Mesenteric fat pad (tissue), 1 donor: ENCODE data around the gene ATP6V1C2. TPM values are rescaled to one million over a fixed set of nuclear protein-coding genes. Genes with fewer than 3 reads are reported as not detected.
"Not testable (repeated sequence)": the region's sequence is repeated elsewhere in the genome, so short reads cannot be mapped to it uniquely, and the experiment has no call there.

Source experiments
- DNase-seq: peaks from one replicate; pipeline ENCODE4 v3.0.0-alpha.2; 2020; ENCODE audit warnings: low spot score
- total RNA-seq: library from RNA; stranded (reverse); fragmentation: NEBNext Ultra II Directional; extraction: Animal tissue kit (Norgen Biotek cat#: 25700); gene quantifications from one replicate; pipeline ENCODE4 v1.2.1, GENCODE V29; 2021
- donor health status: DM: yes; HTN: yes; CAD: no.

ATP6V1C2 gene
- total RNA-seq, 1 donor from 2014 or later = 1.4 TPM

GRCh38 chr2:10811517-10811916, 90.1 kb downstream of the ATP6V1C2 start:
- DNase-seq = peak; percentile 60

- DNase-seq = peak; percentile 98
Measured at GRCh38 chr2:10812362-10813162, 91.1 kb downstream of the ATP6V1C2 start, which contains the start of gene PDIA6. Gene PDIA6, minus strand, starts transcription at chr2:10812785. Its CDS starts 89 bp downstream, at chr2:10812696.

DNA sequence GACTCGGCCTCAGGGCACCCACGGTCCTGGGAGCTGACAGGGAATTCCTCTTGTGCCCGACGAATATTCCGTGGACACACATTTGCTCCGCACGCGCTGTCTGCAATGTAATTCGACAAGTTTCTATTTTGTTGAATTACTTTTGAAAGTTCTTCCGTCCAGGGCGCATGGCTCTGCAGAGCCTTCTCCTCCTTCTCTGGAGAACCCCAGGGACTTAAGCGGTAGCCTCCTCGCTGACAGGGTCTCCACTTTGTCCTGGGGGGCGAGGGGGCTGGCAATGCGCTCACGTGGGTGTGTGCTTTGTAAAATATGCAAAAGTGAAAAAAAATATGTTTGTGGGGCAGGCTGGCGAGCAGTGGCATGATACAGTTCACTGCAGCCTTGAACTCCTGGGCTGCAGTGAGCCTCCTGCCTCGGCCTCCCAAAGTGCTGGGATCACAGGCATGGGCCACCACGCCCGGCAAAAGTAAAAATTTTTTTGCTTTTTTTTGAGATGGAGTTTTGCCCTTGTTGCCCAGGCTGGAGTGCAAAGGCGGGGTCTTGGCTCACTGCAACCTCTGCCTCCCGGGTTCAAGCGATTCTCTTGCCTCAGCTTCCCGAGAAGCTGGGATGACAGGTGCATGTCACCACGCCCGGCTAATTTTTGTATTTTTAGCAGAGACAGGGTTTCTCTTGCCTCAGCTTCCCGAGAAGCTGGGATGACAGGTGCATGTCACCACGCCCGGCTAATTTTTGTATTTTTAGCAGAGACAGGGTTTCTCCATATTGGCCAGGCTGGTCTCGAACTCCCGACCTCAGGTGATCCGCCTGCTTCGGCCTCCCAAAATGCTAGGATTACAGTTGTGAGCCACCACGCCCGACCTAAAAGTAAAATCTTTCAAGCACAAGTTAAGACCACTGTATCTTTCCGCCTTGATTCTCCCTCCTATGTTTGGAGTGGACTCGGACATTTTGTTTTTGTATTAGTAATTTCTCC, 92.0 kb downstream of the ATP6V1C2 start:
- DNase-seq = peak; percentile 67

- peak; percentile 75 for DNase-seq
Measured at GRCh38 chr2:10814142-10814541, 92.7 kb downstream of the ATP6V1C2 start.

DNA sequence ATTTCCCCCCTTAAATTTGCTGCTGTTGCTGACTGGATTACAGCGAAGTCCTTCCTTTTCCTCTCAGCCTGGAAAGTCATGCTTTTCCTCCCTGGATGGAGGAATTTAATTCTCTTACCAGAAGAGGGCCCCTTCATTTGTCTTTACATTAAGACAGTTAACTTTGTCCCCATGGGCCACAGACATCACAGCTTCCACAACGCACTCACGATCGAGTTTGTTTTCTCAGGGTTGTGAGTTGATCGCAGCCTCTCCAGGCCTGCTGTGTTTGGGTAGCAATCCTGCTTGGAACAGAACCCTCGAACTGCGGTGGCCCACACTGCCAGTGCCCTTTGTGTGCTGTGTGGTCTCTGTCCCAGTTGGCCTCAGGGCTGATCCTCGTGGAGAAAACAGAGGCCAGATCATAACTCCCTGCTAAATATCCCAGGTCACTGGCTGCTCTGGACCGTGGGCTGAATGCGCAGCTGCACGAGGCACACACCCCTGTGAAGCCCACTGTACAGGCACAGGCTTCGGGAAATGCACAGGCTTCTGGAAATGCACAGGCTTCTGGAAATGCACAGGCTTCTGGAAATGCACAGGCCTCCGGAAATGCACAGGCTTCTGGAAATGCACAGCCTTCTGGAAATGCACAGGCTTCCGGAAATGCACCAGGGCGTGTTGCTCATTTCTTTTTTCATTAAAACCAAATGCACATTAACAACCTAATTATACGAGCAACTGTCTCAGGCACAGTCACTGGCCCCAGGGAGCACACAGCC, 93.3 kb downstream of the ATP6V1C2 start:
- DNase-seq = peak; percentile 82

DNA sequence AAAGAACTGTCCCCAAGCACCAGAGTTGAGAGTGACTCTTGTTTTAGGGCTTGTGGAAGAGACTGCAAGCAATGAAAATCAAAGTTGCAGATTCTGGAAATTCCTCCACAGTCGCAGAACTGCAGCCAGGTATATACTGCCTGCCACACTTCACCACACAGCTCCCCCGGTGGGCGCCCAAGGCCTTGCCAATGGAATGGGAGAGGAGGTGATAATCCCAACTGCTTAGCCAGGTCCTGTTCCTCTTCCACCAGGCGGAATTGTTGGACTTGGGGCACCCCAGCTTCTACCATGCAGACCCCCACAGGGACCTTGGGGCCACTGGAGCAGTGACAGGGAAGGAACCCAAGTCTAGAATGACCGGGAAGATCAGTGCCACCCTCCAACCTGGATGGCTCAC, 96.0 kb downstream of the ATP6V1C2 start:
- DNase-seq = peak; percentile 82

GRCh38 chr2:10818305-10818704, 96.9 kb downstream of the ATP6V1C2 start:
- DNase-seq = not testable (repeated sequence)

DNA sequence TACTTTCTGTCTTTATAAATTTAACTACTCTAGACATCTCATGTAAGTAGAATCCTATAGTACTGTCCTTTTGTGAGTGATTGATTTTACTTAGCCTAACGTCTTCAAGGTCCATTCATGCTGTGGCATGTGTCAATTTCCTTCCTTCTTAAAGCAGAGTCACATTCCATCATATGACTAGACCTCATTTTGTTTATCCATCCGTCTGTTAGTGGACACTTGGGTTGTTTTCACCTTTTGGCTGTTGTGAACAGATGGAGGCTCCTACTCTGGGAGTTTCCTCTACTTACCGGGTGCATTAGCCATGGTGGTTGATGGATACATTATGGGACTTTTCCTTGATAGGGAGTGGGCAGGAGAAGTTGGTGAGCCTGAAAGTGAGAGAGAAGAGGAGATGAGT, 97.6 kb downstream of the ATP6V1C2 start:
- DNase-seq = no peak

DNA sequence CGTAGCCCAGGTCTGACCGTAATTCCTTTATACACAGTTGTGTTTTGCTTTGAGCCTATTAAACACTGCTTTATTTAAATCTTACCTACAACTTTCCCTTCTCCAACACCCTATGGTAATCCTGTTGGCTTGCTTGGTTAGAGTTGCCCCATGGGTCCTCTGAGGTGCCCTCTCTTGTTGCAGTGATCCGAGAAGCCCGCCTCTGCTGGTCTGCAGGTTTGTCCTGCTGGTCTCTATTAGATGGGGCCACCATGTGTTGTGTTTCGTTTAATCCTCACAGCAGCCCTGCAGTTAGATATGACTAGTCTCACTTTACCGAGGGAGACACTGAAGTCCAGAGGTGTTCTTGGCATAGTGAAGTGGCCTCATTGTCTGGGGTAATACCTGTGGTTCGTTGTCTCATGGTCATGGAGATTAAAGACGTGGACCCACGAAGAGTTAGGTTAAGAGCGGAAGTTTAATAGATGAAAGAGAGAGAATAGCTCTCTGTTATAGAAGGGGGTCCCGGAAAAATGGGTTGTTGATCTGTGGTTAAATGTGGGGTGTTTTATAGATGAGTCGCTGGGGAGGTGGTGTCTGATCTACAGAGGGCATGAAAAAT, 98.4 kb downstream of the ATP6V1C2 start:
- DNase-seq = no peak

DNA sequence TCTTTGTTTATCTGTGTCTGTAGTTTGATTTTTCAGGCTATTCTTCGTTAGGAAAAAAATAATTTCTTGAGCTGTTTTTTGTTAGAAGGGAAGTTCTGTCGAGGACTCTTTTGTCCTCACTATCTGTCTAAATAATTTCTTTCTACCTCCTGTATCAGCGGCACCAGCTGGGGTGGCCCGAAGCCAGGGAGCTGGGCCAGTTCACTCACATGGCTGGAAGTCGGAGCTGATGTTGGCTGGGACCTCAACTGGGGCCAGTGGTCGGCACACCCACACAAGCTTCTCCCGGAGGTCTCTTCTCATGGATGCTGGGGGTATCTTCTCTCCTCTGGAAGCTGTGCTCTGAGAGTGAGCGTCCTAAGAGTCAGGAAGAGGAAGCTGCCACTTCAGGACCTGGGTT, 99.1 kb downstream of the ATP6V1C2 start:
- DNase-seq = peak; percentile 59

DNA sequence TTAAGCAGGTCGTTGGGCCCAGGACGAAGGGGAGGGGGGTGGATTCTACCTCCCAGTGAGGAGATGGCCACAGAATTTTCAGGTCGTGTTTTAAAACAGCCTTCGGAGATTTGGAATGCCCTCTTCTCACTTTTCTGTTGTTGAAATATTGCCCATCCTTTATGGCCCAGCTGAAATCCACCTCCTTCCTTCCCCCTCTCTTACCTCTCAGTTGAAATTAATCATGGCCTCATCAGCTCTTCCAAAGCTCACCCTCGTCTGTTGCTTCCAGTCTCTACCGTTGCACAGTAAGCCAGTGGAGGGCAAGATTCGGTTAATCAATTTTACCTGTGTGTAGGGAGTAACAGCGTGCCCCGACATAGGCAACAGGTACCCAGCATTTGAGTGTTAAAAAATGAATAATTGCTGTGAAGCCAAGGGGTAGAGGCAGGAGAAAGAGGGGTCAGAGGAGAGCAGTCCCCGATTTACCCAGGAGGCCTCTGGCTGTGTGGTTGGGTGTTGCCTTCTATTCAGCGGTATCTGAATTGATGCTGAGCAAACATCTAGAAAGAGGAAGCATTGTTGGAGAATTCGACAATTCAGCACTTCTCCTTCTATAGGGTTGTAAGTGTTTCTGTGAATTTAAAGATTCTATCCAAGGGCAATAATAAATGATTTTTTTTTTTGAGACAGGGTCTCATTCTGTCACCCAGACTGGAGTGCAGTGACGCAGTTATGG, 99.7 kb downstream of the ATP6V1C2 start:
- DNase-seq = peak; percentile 45

DNA sequence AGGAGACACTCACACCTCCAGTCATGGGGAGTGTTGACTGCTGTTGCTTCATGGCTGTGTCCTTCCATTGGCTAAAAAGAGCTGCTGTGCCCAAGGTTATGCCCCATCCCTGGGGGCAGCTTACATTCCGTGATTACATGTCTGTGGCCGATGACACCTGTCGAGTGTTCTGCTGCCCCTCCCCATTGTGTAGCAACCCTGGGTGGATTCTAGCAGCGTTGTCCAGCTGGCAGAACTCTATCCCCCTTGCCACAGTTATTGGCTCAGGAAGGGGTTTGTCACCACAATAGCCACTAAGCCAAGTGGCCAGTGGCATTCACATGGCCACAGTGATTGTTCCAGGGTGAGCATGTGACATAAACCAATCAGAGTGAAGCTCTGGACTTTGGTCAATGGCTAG, 102.8 kb downstream of the ATP6V1C2 start:
- DNase-seq = peak; percentile 11

DNA sequence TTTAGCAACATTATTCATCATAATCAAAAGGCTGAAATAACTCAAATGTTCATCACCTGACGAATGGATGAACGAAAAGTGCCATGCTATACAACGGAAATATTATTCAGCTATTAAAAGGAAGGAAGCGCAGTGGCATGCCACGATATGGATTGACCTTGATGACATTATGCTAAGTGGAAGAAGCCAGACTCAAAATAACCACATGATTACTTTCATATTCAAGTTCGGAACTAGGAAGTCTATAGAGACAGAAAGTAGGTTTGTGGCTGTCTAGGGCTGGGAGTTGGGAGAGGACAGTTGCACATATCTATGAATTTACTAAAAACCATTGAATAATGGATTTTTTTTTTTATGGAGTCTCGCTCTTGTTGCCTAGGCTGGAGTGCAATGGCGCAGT, 104.6 kb downstream of the ATP6V1C2 start:
- peak; percentile 1 for DNase-seq

- DNase-seq = peak; percentile 43
Measured at GRCh38 chr2:10826625-10827024, 105.2 kb downstream of the ATP6V1C2 start.

GRCh38 chr2:10828346-10828745, 106.9 kb downstream of the ATP6V1C2 start:
- DNase-seq = no peak

DNA sequence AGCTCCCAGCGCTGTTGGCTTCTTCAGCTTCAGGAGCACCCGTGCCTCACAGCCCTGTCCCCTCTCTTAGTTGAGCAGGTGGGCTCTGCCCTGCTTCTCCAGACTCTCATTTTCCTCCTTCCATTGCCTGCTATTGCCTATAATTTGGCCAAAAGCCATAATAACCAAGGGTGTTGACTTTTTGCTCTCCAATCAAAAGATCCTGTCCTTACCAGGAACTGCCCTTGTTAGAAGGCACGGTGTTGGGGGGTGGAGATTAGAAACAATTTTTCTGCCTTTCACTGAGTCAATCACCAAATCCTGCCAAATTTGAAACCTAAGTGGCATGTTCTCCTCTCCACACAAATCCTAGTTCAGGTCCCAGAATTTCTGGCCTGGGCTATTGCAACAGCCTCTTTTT, 107.9 kb downstream of the ATP6V1C2 start:
- DNase-seq = no peak

- DNase-seq = no peak
Measured at GRCh38 chr2:10830203-10830602, 108.8 kb downstream of the ATP6V1C2 start.

GRCh38 chr2:10830641-10831399, 109.4 kb downstream of the ATP6V1C2 start:
- no peak for DNase-seq

DNA sequence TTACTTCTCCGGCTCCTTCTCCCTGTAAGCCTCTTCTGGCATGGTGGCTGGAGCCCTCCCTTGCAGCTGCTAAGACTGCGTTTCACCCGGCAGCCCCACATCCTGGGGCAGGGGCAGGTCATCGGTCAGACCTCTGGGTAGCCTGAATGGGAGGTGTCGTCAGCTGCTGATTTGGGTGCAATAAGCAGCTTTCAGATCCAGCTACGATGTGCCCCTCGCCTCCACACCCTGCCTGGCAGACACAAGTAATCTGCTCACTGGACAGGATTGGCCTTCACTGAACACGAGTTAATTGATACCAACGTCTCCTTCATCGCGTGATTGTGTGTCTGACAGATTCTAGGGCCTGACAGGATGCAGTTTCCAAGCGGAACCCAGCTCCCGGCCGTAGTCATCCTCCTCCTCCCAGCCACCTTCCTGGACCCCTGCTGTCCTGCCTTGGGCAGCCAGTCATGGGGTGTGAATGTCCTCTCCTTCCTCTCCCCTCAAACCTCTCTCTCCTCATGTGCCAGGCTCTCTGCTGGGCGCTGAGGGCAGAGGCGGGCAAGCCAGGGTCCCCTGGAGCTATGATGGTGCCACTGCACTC, 110.1 kb downstream of the ATP6V1C2 start:
- no peak for DNase-seq
